Neutrophil (primary cell): ENCODE data around the gene ATP5F1D.
A peak's percentile ranks its signal among the peaks of the same experiment; 100 is the strongest.

Source experiments
- H3K27ac ChIP-seq: fragments of 200-600 bp; sonication (generic); 2 replicates; pipeline ENCODE4 v1.5.1; 2016; ENCODE audit warnings: mild to moderate bottlenecking, moderate library complexity
- H3K27me3 ChIP-seq: fragments of 200-600 bp; sonication (generic); 2 replicates; pipeline ENCODE4 v1.6.0; 2016; ENCODE audit warnings: mild to moderate bottlenecking
- H3K36me3 ChIP-seq: fragments of 200-600 bp; sonication (generic); 2 replicates; pipeline ENCODE4 v1.5.1; 2017
- H3K4me1 ChIP-seq, 2 experiments: fragments of 200-600 bp in 1 of 2; sonication (generic) in 1 of 2; 1 replicate in 1 of 2; 2 replicates in 1 of 2; pipeline versions ENCODE4 v1.5.1 to v1.6.1; 2013 to 2016; ENCODE audit warnings: low read depth in 1 of 2, low read length in 1 of 2, mild to moderate bottlenecking in 1 of 2, moderate library complexity in 1 of 2; ENCODE audit not compliant: control insufficient read depth in 1 of 2, insufficient read depth in 1 of 2
- H3K4me3 ChIP-seq, 2 experiments: fragments of 200-600 bp in 1 of 2; sonication (generic) in 1 of 2; 1 replicate in 1 of 2; 2 replicates in 1 of 2; pipeline ENCODE4 v1.5.1; 2013 to 2016; ENCODE audit warnings: low read depth in 1 of 2, low read length in 1 of 2, mild to moderate bottlenecking in 1 of 2, moderate library complexity in 1 of 2
- H3K9me3 ChIP-seq: fragments of 200-600 bp; sonication (generic); 2 replicates; pipeline ENCODE4 v1.5.1; 2016
- CTCF ChIP-seq: fragments of 200-600 bp; sonication (generic); IDR thresholded peaks from 2 replicates; pipeline ENCODE4 v1.5.1; 2016; ENCODE audit warnings: antibody characterized with exemption

The ATP5F1D gene

GRCh38 chr19:1219786-1220476 is 21.6 kb upstream of the ATP5F1D start:
- Histone ChIP-seq H3K36me3 (peaks cover 56% of the 10 kb centered on the region), H3K4me1 (no peaks in the 10 kb centered on the region), H3K27me3 (no peaks in the 10 kb centered on the region), H3K27ac (no peak overlapping the region), H3K4me3 (no peak overlapping the region), H3K9me3 (no peaks in the 10 kb centered on the region)
- no peak for TF ChIP-seq CTCF

GRCh38 chr19:1220477-1220930 is 21.0 kb upstream of the ATP5F1D start:
- H3K36me3 ChIP-seq = peaks cover 61% of the 10 kb centered on the region
- no peaks in the 10 kb centered on the region for H3K27me3 ChIP-seq
- H3K4me1 ChIP-seq = no peaks in the 10 kb centered on the region
- H3K9me3 ChIP-seq = no peaks in the 10 kb centered on the region
- H3K4me3 ChIP-seq = no peak overlapping the region
- no peak overlapping the region for H3K27ac ChIP-seq
- no peak for TF ChIP-seq CTCF

- Histone ChIP-seq H3K4me3 (no peak overlapping the region), H3K27me3 (no peaks in the 10 kb centered on the region), H3K36me3 (peaks cover 66% of the 10 kb centered on the region), H3K9me3 (no peaks in the 10 kb centered on the region), H3K4me1 (no peaks in the 10 kb centered on the region), H3K27ac (no peak overlapping the region)
- peak; percentile 20 for TF ChIP-seq CTCF
These were observed 20.3 kb upstream of the ATP5F1D start for GRCh38 chr19:1220976-1221903.

- Histone ChIP-seq H3K4me3 (no peak overlapping the region), H3K4me1 (no peaks in the 10 kb centered on the region), H3K9me3 (no peaks in the 10 kb centered on the region), H3K36me3 (peaks cover 71% of the 10 kb centered on the region), H3K27me3 (no peaks in the 10 kb centered on the region), H3K27ac (no peak overlapping the region)
- no peak for TF ChIP-seq CTCF
These were observed 19.7 kb upstream of the ATP5F1D start for GRCh38 chr19:1221904-1222255.

- TF ChIP-seq CTCF = no peak
- no peaks in the 10 kb centered on the region for H3K4me1 ChIP-seq
- H3K27me3 ChIP-seq = no peaks in the 10 kb centered on the region
- H3K27ac ChIP-seq = no peak overlapping the region
- peaks cover 76% of the 10 kb centered on the region for H3K36me3 ChIP-seq
- H3K9me3 ChIP-seq = no peaks in the 10 kb centered on the region
- H3K4me3 ChIP-seq = no peak overlapping the region
These were observed 19.2 kb upstream of the ATP5F1D start for GRCh38 chr19:1222394-1222793.
